HepG2 (cell line): ENCODE data around the gene KANSL1. TPM values are rescaled to one million over a fixed set of nuclear protein-coding genes. Genes with fewer than 3 reads are reported as not detected.
A peak's percentile ranks its signal among the peaks of the same experiment; 100 is the strongest.

Experiments used
- FOSL1 ChIP-seq: sonication (generic); formaldehyde crosslinking; IDR thresholded peaks from 2 replicates; pipeline ENCODE4 v1.9.0; 2021; ENCODE audit warnings: missing genetic modification reagents, borderline replicate concordance
- FOXO1 ChIP-seq: sonication (generic); formaldehyde crosslinking; IDR thresholded peaks from 2 replicates; pipeline ENCODE4 v1.4.0; 2020; ENCODE audit warnings: missing genetic modification reagents
- KAT8 ChIP-seq: IDR thresholded peaks from 2 replicates; pipeline ENCODE4 v1.6.1; 2016; ENCODE audit warnings: missing genetic modification reagents, missing compliant biosample characterization
- KMT2B ChIP-seq: IDR thresholded peaks from 2 replicates; pipeline ENCODE4 v1.6.1; 2016; ENCODE audit warnings: missing genetic modification reagents, missing compliant biosample characterization
- LCORL ChIP-seq, 2 experiments: fragments of 450-650 bp in 1 of 2; sonication (generic) in 1 of 2; formaldehyde crosslinking in 1 of 2; IDR thresholded peaks; 2 replicates each; pipeline versions ENCODE4 v1.5.0 to v1.6.1; 2017 to 2020; ENCODE audit warnings: antibody characterized with exemption in 1 of 2, missing genetic modification reagents in 1 of 2
- POLR2AphosphoS2 ChIP-seq: IDR thresholded peaks from 2 replicates; pipeline ENCODE4 v1.6.1; 2011; ENCODE audit warnings: low read depth, low read length, improper control_type of control experiment
- RAD21 ChIP-seq: fragments of 450-650 bp; formaldehyde crosslinking; IDR thresholded peaks from 2 replicates; pipeline ENCODE4 v1.5.0; 2020; ENCODE audit warnings: mild to moderate bottlenecking
- RXRB ChIP-seq: IDR thresholded peaks from 2 replicates; pipeline ENCODE4 v1.6.1; 2016; ENCODE audit warnings: borderline replicate concordance, missing genetic modification reagents, missing compliant biosample characterization
- SMAD3 ChIP-seq: sonication (generic); formaldehyde crosslinking; IDR thresholded peaks from 2 replicates; pipeline ENCODE4 v1.4.0; 2020; ENCODE audit warnings: missing genetic modification reagents
- ZEB1 ChIP-seq: IDR thresholded peaks from 2 replicates; pipeline ENCODE4 v1.6.1; 2012; ENCODE audit warnings: mild to moderate bottlenecking, low read depth, inconsistent platforms; ENCODE audit not compliant: insufficient replicate concordance
- ZMYM2 ChIP-seq: sonication (generic); formaldehyde crosslinking; IDR thresholded peaks from 2 replicates; pipeline ENCODE4 v1.8.0; 2022; ENCODE audit warnings: mild to moderate bottlenecking, missing genetic modification reagents
- ZNF225 ChIP-seq: sonication (generic); formaldehyde crosslinking; IDR thresholded peaks from 2 replicates; pipeline ENCODE4 v1.4.0; 2020; ENCODE audit warnings: mild to moderate bottlenecking, missing genetic modification reagents
- ZSCAN25 ChIP-seq: sonication (generic); formaldehyde crosslinking; IDR thresholded peaks from 2 replicates; pipeline ENCODE4 v1.8.0; 2022; ENCODE audit warnings: mild to moderate bottlenecking, missing genetic modification reagents
- polyA plus RNA-seq, 8 experiments: library from polyadenylated mRNA; depleted of rRNA in 3 of 8; stranded (reverse) in 7 of 8; unstranded in 1 of 8; fragments of >200 nt; fragmentation: Illumina TruSeq in 4 of 8; extraction: Trizol in 4 of 8; gene quantifications; 2 replicates each; pipeline versions ENCODE4 v1.2.1 to v1.2.3, GENCODE V29; 2011 to 2016; ENCODE audit warnings: low read depth in 4 of 8, missing spikeins in 1 of 8, mixed read lengths in 1 of 8; ENCODE audit not compliant: insufficient read depth in 1 of 8
- total RNA-seq, 5 experiments: library from RNA; depleted of rRNA; stranded (reverse); fragments of >200 nt; fragmentation: Illumina TruSeq; extraction: Trizol; gene quantifications; 2 replicates each; pipeline ENCODE4 v1.2.3, GENCODE V29; 2016; ENCODE audit warnings: low read depth in 1 of 5
- TF ChIP-seq, protein P1 (sequence below), 2 experiments: IDR thresholded peaks; 2 replicates each; pipeline ENCODE4 v1.6.1; 2011 to 2012; ENCODE audit warnings: low read length in 2 of 2, borderline replicate concordance in 1 of 2, low read depth in 1 of 2, mild to moderate bottlenecking in 1 of 2, moderate library complexity in 1 of 2
- TF ChIP-seq, protein P2 (sequence below): fragments of 450-650 bp; IDR thresholded peaks from 2 replicates; pipeline ENCODE4 v1.6.1; 2016
- TF ChIP-seq, protein P3 (sequence below): sonication (generic); formaldehyde crosslinking; IDR thresholded peaks from 2 replicates; pipeline ENCODE4 v1.5.1; 2020; ENCODE audit warnings: missing genetic modification reagents, mild to moderate bottlenecking, borderline replicate concordance
- TF ChIP-seq, protein P4 (sequence below): IDR thresholded peaks from 2 replicates; pipeline ENCODE4 v1.6.1; 2016; ENCODE audit warnings: mild to moderate bottlenecking
- TF ChIP-seq, protein P5 (sequence below): IDR thresholded peaks from 2 replicates; pipeline ENCODE4 v1.6.1; 2018; ENCODE audit warnings: missing genetic modification reagents, mild to moderate bottlenecking, missing compliant biosample characterization

KANSL1 gene
- total and polyA plus RNA-seq, 2 of the 13 experiments (the other 11 are each of a cell fraction or from before 2014, with no cell fraction given) = 24.0 to 59.6 TPM

DNA sequence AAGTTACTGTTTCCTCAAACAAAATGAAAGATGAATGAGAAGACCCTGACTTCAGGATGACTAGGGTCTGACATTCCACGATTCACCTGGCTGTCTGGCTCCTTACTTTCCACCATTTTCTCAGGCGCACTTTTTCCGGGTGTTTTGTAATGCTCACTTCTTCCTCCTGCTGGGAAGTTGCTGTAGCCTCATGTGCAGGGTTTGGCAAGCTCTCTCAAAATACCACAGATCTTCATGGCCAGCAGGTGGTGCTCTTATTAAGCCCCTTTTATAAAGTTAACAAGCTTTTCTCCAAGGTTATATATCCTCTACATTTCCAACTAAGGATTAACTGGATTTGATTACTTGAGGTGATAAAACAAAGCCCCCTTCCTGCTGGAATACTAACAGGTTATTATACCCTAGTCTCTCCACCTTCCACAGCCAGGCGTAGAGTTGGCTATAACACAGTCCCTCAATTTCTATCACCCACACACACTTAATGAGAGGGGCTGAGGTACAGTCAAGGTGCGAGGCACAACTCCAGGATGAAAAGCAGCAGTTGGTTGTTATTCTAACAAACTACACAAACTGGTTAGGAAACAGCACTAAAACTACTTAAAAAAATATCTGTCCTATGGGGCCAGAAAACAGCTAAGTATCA, 148.8 kb downstream of the KANSL1 start (continued):
- TF ChIP-seq, protein P1, sequence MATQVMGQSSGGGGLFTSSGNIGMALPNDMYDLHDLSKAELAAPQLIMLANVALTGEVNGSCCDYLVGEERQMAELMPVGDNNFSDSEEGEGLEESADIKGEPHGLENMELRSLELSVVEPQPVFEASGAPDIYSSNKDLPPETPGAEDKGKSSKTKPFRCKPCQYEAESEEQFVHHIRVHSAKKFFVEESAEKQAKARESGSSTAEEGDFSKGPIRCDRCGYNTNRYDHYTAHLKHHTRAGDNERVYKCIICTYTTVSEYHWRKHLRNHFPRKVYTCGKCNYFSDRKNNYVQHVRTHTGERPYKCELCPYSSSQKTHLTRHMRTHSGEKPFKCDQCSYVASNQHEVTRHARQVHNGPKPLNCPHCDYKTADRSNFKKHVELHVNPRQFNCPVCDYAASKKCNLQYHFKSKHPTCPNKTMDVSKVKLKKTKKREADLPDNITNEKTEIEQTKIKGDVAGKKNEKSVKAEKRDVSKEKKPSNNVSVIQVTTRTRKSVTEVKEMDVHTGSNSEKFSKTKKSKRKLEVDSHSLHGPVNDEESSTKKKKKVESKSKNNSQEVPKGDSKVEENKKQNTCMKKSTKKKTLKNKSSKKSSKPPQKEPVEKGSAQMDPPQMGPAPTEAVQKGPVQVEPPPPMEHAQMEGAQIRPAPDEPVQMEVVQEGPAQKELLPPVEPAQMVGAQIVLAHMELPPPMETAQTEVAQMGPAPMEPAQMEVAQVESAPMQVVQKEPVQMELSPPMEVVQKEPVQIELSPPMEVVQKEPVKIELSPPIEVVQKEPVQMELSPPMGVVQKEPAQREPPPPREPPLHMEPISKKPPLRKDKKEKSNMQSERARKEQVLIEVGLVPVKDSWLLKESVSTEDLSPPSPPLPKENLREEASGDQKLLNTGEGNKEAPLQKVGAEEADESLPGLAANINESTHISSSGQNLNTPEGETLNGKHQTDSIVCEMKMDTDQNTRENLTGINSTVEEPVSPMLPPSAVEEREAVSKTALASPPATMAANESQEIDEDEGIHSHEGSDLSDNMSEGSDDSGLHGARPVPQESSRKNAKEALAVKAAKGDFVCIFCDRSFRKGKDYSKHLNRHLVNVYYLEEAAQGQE (IDR thresholded peaks at IDR 0.05; ENCODE audit: borderline replicate concordance in 1 of 2, low read depth in 1 of 2, low read length in 2 of 2) = no peak
- TF ChIP-seq ZSCAN25 (CRISPR knock-in tag) (0 out of 2 replicates have a peak, but pooled peaks have one; percentile 34), POLR2AphosphoS2 (0 out of 2 replicates have a peak, but pooled peaks have one; percentile 30), LCORL (IDR thresholded peaks at IDR 0.05) (no peak), LCORL (CRISPR knock-in tag; IDR thresholded peaks at IDR 0.05) (peak; percentile 37; the same call in 1 of the 2 replicates), KAT8 (peak; percentile 29; the same call in 1 of the 2 replicates), RAD21 (peak; percentile 67; the same call in 1 of the 2 replicates), KMT2B (CRISPR knock-in tag) (peak; percentile 41; the same call in 1 of the 2 replicates), ZNF225 (CRISPR knock-in tag) (no peak), RXRB (0 out of 2 replicates have a peak, but pooled peaks have one; percentile 17), ZEB1 (no peak), ZMYM2 (CRISPR knock-in tag) (no peak), FOXO1 (CRISPR knock-in tag) (no peak), SMAD3 (CRISPR knock-in tag) (0 out of 2 replicates have a peak, but pooled peaks have one; percentile 16), FOSL1 (CRISPR knock-in tag) (no peak)
- TF ChIP-seq, protein P2, sequence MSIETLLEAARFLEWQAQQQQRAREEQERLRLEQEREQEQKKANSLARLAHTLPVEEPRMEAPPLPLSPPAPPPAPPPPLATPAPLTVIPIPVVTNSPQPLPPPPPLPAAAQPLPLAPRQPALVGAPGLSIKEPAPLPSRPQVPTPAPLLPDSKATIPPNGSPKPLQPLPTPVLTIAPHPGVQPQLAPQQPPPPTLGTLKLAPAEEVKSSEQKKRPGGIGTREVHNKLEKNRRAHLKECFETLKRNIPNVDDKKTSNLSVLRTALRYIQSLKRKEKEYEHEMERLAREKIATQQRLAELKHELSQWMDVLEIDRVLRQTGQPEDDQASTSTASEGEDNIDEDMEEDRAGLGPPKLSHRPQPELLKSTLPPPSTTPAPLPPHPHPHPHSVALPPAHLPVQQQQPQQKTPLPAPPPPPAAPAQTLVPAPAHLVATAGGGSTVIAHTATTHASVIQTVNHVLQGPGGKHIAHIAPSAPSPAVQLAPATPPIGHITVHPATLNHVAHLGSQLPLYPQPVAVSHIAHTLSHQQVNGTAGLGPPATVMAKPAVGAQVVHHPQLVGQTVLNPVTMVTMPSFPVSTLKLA = no peak
- TF ChIP-seq, protein P3, sequence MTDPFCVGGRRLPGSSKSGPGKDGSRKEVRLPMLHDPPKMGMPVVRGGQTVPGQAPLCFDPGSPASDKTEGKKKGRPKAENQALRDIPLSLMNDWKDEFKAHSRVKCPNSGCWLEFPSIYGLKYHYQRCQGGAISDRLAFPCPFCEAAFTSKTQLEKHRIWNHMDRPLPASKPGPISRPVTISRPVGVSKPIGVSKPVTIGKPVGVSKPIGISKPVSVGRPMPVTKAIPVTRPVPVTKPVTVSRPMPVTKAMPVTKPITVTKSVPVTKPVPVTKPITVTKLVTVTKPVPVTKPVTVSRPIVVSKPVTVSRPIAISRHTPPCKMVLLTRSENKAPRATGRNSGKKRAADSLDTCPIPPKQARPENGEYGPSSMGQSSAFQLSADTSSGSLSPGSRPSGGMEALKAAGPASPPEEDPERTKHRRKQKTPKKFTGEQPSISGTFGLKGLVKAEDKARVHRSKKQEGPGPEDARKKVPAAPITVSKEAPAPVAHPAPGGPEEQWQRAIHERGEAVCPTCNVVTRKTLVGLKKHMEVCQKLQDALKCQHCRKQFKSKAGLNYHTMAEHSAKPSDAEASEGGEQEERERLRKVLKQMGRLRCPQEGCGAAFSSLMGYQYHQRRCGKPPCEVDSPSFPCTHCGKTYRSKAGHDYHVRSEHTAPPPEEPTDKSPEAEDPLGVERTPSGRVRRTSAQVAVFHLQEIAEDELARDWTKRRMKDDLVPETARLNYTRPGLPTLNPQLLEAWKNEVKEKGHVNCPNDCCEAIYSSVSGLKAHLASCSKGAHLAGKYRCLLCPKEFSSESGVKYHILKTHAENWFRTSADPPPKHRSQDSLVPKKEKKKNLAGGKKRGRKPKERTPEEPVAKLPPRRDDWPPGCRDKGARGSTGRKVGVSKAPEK (CRISPR knock-in tag) = no peak
- TF ChIP-seq, protein P4, sequence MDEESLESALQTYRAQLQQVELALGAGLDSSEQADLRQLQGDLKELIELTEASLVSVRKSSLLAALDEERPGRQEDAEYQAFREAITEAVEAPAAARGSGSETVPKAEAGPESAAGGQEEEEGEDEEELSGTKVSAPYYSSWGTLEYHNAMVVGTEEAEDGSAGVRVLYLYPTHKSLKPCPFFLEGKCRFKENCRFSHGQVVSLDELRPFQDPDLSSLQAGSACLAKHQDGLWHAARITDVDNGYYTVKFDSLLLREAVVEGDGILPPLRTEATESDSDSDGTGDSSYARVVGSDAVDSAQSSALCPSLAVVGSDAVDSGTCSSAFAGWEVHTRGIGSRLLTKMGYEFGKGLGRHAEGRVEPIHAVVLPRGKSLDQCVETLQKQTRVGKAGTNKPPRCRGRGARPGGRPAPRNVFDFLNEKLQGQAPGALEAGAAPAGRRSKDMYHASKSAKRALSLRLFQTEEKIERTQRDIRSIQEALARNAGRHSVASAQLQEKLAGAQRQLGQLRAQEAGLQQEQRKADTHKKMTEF = peak; percentile 25; the same call in 1 of the 2 replicates
- TF ChIP-seq, protein P5, sequence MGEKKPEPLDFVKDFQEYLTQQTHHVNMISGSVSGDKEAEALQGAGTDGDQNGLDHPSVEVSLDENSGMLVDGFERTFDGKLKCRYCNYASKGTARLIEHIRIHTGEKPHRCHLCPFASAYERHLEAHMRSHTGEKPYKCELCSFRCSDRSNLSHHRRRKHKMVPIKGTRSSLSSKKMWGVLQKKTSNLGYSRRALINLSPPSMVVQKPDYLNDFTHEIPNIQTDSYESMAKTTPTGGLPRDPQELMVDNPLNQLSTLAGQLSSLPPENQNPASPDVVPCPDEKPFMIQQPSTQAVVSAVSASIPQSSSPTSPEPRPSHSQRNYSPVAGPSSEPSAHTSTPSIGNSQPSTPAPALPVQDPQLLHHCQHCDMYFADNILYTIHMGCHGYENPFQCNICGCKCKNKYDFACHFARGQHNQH (CRISPR knock-in tag) = 0 out of 2 replicates have a peak, but pooled peaks have one; percentile 26
